GM21529 (cell line): ENCODE data around the gene CGB5.
"Not testable (repeated sequence)": the region's sequence is repeated elsewhere in the genome, so short reads cannot be mapped to it uniquely, and the experiment has no call there.

ENCODE experiments used
- ATAC-seq: cut with Tn5 transposase; IDR thresholded peaks from one replicate; pipeline ENCODE4 v1.9.1; 2021; ENCODE audit not compliant: unreplicated experiment

CGB5 gene

GRCh38 chr19:49056902-49057596 is 13.4 kb downstream of the CGB5 start:
- ATAC-seq = not testable (repeated sequence)

GRCh38 chr19:49057636-49058234 is 14.1 kb downstream of the CGB5 start, which contains the start of gene CGB7:
Gene CGB7 (minus strand): TSS chr19:49057749. CDS start chr19:49055375, 2,374 bp downstream.
- no peak for ATAC-seq

GRCh38 chr19:49058562-49058961 is 14.9 kb downstream of the CGB5 start:
- ATAC-seq = no peak

- ATAC-seq = no peak
These were observed 15.4 kb downstream of the CGB5 start for GRCh38 chr19:49059053-49059452.

GRCh38 chr19:49061000-49061399 is 17.4 kb downstream of the CGB5 start:
- no peak for ATAC-seq

- ATAC-seq = no peak
These were observed 17.8 kb downstream of the CGB5 start for GRCh38 chr19:49061445-49061844.

- ATAC-seq = no peak
These were observed 20.5 kb downstream of the CGB5 start for GRCh38 chr19:49064029-49064629.

- ATAC-seq = no peak
These were observed 21.3 kb downstream of the CGB5 start, which contains the start of gene NTF4 for GRCh38 chr19:49064768-49065611. Gene NTF4 (minus strand): TSS chr19:49064818. CDS start chr19:49061997, 2,821 bp downstream.

- no peak for ATAC-seq
These were observed 22.4 kb downstream of the CGB5 start for GRCh38 chr19:49065905-49066512.

- ATAC-seq = no peak
These were observed 23.9 kb downstream of the CGB5 start for GRCh38 chr19:49067554-49067953.

- ATAC-seq = no peak
These were observed 25.4 kb downstream of the CGB5 start for GRCh38 chr19:49069026-49069425.

- ATAC-seq = no peak
These were observed 26.8 kb downstream of the CGB5 start for GRCh38 chr19:49070416-49070815.

GRCh38 chr19:49071860-49072547 is 28.4 kb downstream of the CGB5 start:
- ATAC-seq = no peak

- ATAC-seq = no peak
These were observed 30.1 kb downstream of the CGB5 start for GRCh38 chr19:49073514-49074378.

- not testable (repeated sequence) for ATAC-seq
These were observed 31.2 kb downstream of the CGB5 start for GRCh38 chr19:49074869-49075268.

GRCh38 chr19:49080392-49080791 is 36.7 kb downstream of the CGB5 start:
- ATAC-seq = no peak

- ATAC-seq = no peak
These were observed 37.6 kb downstream of the CGB5 start for GRCh38 chr19:49081273-49081672.

- ATAC-seq = peak; percentile 4
These were observed 40.8 kb downstream of the CGB5 start for GRCh38 chr19:49084206-49085019.
